Osteoblast (primary cell): ENCODE measurements around the gene SLC7A5. TPM values are rescaled to one million over a fixed set of nuclear protein-coding genes. Genes with fewer than 3 reads are reported as not detected.
A peak's percentile ranks its signal among the peaks of the same experiment; 100 is the strongest.

Experiments
- DNase-seq: peaks from one replicate; pipeline ENCODE4 v3.0.0; 2011; ENCODE audit warnings: low spot score, mixed read lengths; ENCODE audit not compliant: insufficient read length; ENCODE audit errors: missing footprints
- H2AFZ ChIP-seq: 2 replicates; pipeline ENCODE4 v1.6.0; 2011; ENCODE audit warnings: mild to moderate bottlenecking, low read length
- H3K27ac ChIP-seq: 2 replicates; pipeline ENCODE4 v1.5.1; 2011; ENCODE audit warnings: mild to moderate bottlenecking, low read depth, low read length, moderate library complexity
- H3K27me3 ChIP-seq: 2 replicates; pipeline ENCODE4 v1.6.0; 2012; ENCODE audit warnings: mild to moderate bottlenecking, control low read depth, inconsistent platforms, low read length, moderate library complexity; ENCODE audit not compliant: insufficient read depth
- H3K36me3 ChIP-seq: 2 replicates; pipeline ENCODE4 v1.5.1; 2011; ENCODE audit warnings: mild to moderate bottlenecking, low read length, control low read depth, moderate library complexity; ENCODE audit not compliant: insufficient read depth
- H3K4me1 ChIP-seq: 2 replicates; pipeline ENCODE4 v1.5.1; 2011; ENCODE audit warnings: mild to moderate bottlenecking, low read length, control low read depth, moderate library complexity; ENCODE audit not compliant: insufficient read depth
- H3K4me2 ChIP-seq: 2 replicates; pipeline ENCODE4 v1.6.0; 2011; ENCODE audit warnings: mild to moderate bottlenecking, low read length; ENCODE audit not compliant: insufficient read depth
- H3K4me3 ChIP-seq: fragments of 200-600 bp; sonication (generic); 3 replicates; pipeline ENCODE4 v1.5.1; 2012; ENCODE audit warnings: mild to moderate bottlenecking, low read length, inconsistent platforms; ENCODE audit not compliant: insufficient read depth
- H3K79me2 ChIP-seq: 2 replicates; pipeline ENCODE4 v1.6.0; 2012; ENCODE audit warnings: mild to moderate bottlenecking, low read length, control low read depth, inconsistent platforms; ENCODE audit not compliant: insufficient read depth
- H3K9me3 ChIP-seq: 2 replicates; pipeline ENCODE4 v1.5.1; 2011; ENCODE audit warnings: low read depth, low read length, control low read depth
- H4K20me1 ChIP-seq: 2 replicates; pipeline ENCODE4 v1.6.0; 2012; ENCODE audit warnings: mild to moderate bottlenecking, low read length, control low read depth; ENCODE audit not compliant: insufficient read depth
- total RNA-seq: library from RNA; depleted of rRNA; stranded (reverse); fragments of >200 nt; gene quantifications from 2 replicates; pipeline ENCODE4 v1.2.3, GENCODE V29; 2012
- TF ChIP-seq, protein P1 (sequence below): IDR thresholded peaks from 2 replicates; pipeline ENCODE4 v1.5.1; 2011; ENCODE audit warnings: mild to moderate bottlenecking, low read depth, low read length, moderate library complexity; ENCODE audit errors: extremely low read depth

Gene SLC7A5
- total RNA-seq, 1 donor: 90.8 TPM

DNA sequence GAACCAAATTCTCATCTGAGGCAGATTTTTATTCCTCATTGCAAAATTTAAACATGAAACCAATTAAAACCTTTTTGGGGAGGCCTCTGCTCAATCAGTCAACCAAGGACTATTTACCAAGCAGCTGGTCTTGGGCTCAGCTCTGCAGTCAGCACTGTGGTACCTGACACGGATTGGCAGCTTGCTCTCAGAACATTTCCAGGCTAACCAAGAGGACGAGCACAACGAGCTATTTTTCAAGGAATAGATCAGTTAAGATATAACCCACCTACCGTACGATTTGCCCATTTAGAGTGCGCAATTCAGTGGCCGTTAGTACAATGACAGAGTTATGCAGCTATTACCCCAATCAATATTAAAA lies 77.1 kb downstream of the SLC7A5 start:
- Histone ChIP-seq H3K79me2 (no peaks in the 10 kb centered on the region), H4K20me1 (no peaks in the 10 kb centered on the region), H3K27ac (no peak overlapping the region), H3K9me3 (no peaks in the 10 kb centered on the region), H3K27me3 (no peaks in the 10 kb centered on the region), H3K4me1 (peaks cover 33% of the 10 kb centered on the region), H3K4me2 (no peak overlapping the region), H3K36me3 (no peaks in the 10 kb centered on the region), H2AFZ (no peak overlapping the region), H3K4me3 (no peak overlapping the region)
- DNase-seq: no peak
- TF ChIP-seq, protein P1, sequence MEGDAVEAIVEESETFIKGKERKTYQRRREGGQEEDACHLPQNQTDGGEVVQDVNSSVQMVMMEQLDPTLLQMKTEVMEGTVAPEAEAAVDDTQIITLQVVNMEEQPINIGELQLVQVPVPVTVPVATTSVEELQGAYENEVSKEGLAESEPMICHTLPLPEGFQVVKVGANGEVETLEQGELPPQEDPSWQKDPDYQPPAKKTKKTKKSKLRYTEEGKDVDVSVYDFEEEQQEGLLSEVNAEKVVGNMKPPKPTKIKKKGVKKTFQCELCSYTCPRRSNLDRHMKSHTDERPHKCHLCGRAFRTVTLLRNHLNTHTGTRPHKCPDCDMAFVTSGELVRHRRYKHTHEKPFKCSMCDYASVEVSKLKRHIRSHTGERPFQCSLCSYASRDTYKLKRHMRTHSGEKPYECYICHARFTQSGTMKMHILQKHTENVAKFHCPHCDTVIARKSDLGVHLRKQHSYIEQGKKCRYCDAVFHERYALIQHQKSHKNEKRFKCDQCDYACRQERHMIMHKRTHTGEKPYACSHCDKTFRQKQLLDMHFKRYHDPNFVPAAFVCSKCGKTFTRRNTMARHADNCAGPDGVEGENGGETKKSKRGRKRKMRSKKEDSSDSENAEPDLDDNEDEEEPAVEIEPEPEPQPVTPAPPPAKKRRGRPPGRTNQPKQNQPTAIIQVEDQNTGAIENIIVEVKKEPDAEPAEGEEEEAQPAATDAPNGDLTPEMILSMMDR: no peak

DNA sequence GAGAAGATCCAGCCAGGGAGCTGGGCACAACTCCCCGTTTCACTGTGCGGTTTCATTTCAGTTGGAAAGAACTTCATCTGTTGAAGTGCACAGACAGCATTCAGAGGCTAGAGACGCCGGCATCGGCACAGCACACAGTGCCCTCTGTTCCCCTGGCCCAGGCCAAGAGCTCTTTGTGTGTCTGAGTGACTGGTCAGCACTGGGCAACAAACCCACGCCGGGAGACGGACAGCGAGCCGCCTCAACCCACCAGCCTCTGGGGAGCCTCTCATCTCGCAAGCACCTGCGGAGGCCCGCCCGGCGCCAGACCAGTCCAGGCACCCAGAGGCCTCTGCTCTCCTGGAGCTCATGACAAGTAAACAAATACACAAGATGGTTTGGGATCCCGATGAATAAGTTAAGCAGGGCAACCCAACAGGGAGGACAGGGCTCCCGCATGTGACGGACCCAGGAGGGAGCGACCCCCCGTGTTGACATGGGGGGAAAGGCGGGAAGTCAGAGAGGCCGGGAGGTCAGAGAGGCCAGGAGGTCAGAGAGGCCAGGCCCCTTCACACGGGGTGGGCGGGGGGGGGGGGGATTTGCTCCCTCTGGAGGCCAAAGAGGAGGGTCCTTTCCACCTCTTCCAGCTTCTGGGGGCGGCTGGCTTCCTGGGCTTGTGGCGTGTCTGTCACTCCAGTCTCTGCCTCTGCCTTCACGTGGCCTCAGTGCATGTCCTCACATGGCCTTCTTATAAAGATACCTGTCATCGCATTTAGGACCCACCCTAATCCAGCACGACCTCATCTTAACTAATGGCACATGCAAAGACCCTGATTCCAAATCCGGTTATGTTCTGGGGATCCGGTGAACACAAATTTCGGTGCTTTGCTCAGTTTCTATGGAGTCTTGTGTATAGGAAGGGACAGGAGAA lies 77.8 kb downstream of the SLC7A5 start:
- Histone ChIP-seq H4K20me1 (no peaks in the 10 kb centered on the region), H3K27me3 (no peaks in the 10 kb centered on the region), H3K79me2 (no peaks in the 10 kb centered on the region), H3K4me1 (peaks cover 33% of the 10 kb centered on the region), H3K36me3 (no peaks in the 10 kb centered on the region), H3K4me3 (no peak overlapping the region), H3K27ac (peak overlapping the region; percentile 97), H3K4me2 (peak overlapping the region; percentile 63), H3K9me3 (no peaks in the 10 kb centered on the region), H2AFZ (peak overlapping the region; percentile 74)
- TF ChIP-seq, protein P1: no peak
- peak; percentile 62 for DNase-seq

DNA sequence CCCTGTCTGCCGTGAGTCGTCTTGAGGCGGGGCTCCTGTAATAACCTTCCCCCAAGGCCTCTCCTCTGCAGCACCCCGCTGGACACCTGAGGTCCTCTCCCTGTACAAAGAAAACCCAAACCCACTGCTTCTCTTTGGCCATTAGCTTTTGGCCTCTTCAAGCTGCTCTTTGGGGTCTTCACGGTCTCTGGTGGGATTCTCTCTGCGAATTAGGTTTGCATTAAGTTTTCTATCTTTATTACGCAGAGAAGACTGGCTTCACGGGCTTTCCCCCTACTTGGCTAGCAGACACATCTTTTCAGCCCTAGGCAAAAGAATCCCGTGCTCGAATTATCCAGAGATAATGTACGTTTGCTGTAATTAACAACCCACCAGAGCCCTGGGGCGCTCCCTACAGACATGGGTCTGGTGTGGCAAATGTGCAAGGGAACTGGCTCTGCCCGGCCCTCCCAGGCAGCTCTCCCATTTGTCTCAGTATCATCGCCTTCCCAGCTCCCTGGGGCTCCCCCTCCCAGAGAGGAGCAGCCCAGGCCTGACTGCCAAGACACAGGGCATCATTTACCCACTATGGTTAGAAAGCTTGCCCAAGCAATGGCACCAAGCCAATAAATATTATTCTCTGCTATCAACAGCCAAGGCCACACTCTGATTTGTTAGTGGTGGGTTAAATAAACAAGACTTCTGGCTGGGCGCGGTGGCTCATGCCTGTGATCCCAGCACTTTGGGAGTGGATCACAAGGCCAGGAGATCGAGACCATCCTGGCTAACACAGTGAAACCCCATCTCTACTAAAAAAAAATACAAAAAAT lies 78.8 kb downstream of the SLC7A5 start:
- no peaks in the 10 kb centered on the region for H3K27me3 ChIP-seq
- peak overlapping the region; percentile 63 for H3K4me2 ChIP-seq
- H3K36me3 ChIP-seq: no peaks in the 10 kb centered on the region
- peak overlapping the region; percentile 32 for H3K4me3 ChIP-seq
- peak overlapping the region; percentile 0 for H2AFZ ChIP-seq
- no peaks in the 10 kb centered on the region for H4K20me1 ChIP-seq
- H3K4me1 ChIP-seq: peaks cover 33% of the 10 kb centered on the region
- peak overlapping the region; percentile 97 for H3K27ac ChIP-seq
- H3K9me3 ChIP-seq: no peaks in the 10 kb centered on the region
- no peaks in the 10 kb centered on the region for H3K79me2 ChIP-seq
- TF ChIP-seq, protein P1: no peak
- peak; percentile 91 for DNase-seq
